ENCODE results near the gene LRCH1. TPM values are rescaled to one million over a fixed set of nuclear protein-coding genes. Genes with fewer than 3 reads are reported as not detected.

LRCH1 gene
- total and polyA plus RNA-seq, 2 experiments from 2014 or later, result 3.9 to 9.2 TPM

- no peak for TF ChIP-seq ZNF462 (CRISPR knock-in tag; IDR thresholded peaks at IDR 0.05)
- TF ChIP-seq ZNF114 (CRISPR knock-in tag; IDR thresholded peaks at IDR 0.05), result no peak
- no peak for TF ChIP-seq ETS1 (IDR thresholded peaks at IDR 0.05)
- no peak for TF ChIP-seq JUNB (IDR thresholded peaks at IDR 0.05; ENCODE audit: unreplicated experiment)
- TF ChIP-seq EZH2 (IDR thresholded peaks at IDR 0.05; ENCODE audit: low read depth, unreplicated experiment), result no peak
- no peak for TF ChIP-seq EZH2phosphoT487 (IDR thresholded peaks at IDR 0.05; ENCODE audit: unreplicated experiment)
Measured at GRCh38 chr13:46614582-46614981, 61.6 kb downstream of the LRCH1 start (continued).

- H3K27ac ChIP-seq (ENCODE audit: low read depth), result no peak overlapping the region
- no peak overlapping the region for H3K4me3 ChIP-seq
- no peaks in the 10 kb centered on the region for H4K20me1 ChIP-seq (replicated peaks; ENCODE audit: insufficient read depth)
- H3K9me3 Mint-ChIP-seq, result no peaks in the 10 kb centered on the region
- no peaks in the 10 kb centered on the region for H3K36me3 ChIP-seq (ENCODE audit: insufficient read depth)
- ATAC-seq (no peak), DNase-seq (ENCODE audit: low spot score) (no peak)
- peaks cover 56% of the 10 kb centered on the region for H3K4me1 Mint-ChIP-seq
- peaks cover 23% of the 10 kb centered on the region for H3K4me1 ChIP-seq (ENCODE audit: insufficient read depth)
- H3K27ac Mint-ChIP-seq, result no peak overlapping the region
- no peak overlapping the region for H3K4me2 ChIP-seq
- no peaks in the 10 kb centered on the region for H3K9me2 ChIP-seq (ENCODE audit: insufficient read depth)
- peaks cover 2% of the 10 kb centered on the region for H3K27me3 Mint-ChIP-seq (ENCODE audit: insufficient read depth, low read depth, poor library complexity)
- no peak overlapping the region for H2AFZ ChIP-seq
- no peaks in the 10 kb centered on the region for H3K27me3 ChIP-seq (ENCODE audit: insufficient read depth)
- H3K79me2 ChIP-seq (replicated peaks; ENCODE audit: insufficient read depth), result peaks cover 35% of the 10 kb centered on the region
- no peaks in the 10 kb centered on the region for H3K36me3 Mint-ChIP-seq (ENCODE audit: low read depth)
- no peak overlapping the region for H3K4me3 Mint-ChIP-seq
- no peaks in the 10 kb centered on the region for H3F3A ChIP-seq (replicated peaks; ENCODE audit: low read depth)
- no peak for TF ChIP-seq ZNF462 (CRISPR knock-in tag; IDR thresholded peaks at IDR 0.05)
- TF ChIP-seq NANOG (IDR thresholded peaks at IDR 0.05; ENCODE audit: borderline replicate concordance), result no peak
- TF ChIP-seq ZNF331 (CRISPR knock-in tag; IDR thresholded peaks at IDR 0.05; ENCODE audit: low read depth), result no peak
- TF ChIP-seq CREB1 (CRISPR knock-in tag; IDR thresholded peaks at IDR 0.05; ENCODE audit: low read depth), result no peak
Measured at GRCh38 chr13:46615888-46616531, 63.0 kb downstream of the LRCH1 start.
